Loucy (cell line): ENCODE data around the gene RAB3GAP1.
"Not testable (repeated sequence)": the region's sequence is repeated elsewhere in the genome, so short reads cannot be mapped to it uniquely, and the experiment has no call there.

Source experiments
- H2AFZ ChIP-seq: fragments of 200-600 bp; sonication (generic); 2 replicates; pipeline ENCODE4 v1.6.0; 2016; ENCODE audit warnings: antibody characterized with exemption, mild to moderate bottlenecking, low read length, moderate library complexity
- H3F3A ChIP-seq: fragments of 200-600 bp; 2 replicates; pipeline ENCODE4 v1.6.0; 2016; ENCODE audit warnings: antibody characterized with exemption, low read depth, mild to moderate bottlenecking
- H3K27me3 ChIP-seq: fragments of 200-600 bp; sonication (generic); 2 replicates; pipeline ENCODE4 v1.6.1; 2014; ENCODE audit warnings: low read length, mild to moderate bottlenecking; ENCODE audit not compliant: insufficient read depth, poor library complexity, severe bottlenecking
- H3K36me3 ChIP-seq: fragments of 200-600 bp; sonication (generic); 2 replicates; pipeline ENCODE4 v1.6.1; 2016; ENCODE audit warnings: low read length; ENCODE audit not compliant: insufficient read depth
- H3K4me1 ChIP-seq: fragments of 200-600 bp; sonication (generic); 2 replicates; pipeline ENCODE4 v1.5.1; 2014; ENCODE audit warnings: low read length, mild to moderate bottlenecking; ENCODE audit not compliant: insufficient read depth, poor library complexity, severe bottlenecking
- H3K4me2 ChIP-seq: fragments of 200-600 bp; sonication (generic); 2 replicates; pipeline ENCODE4 v1.6.0; 2014; ENCODE audit warnings: antibody characterized with exemption, low read length, low read depth, mild to moderate bottlenecking; ENCODE audit not compliant: poor library complexity, severe bottlenecking
- H3K4me3 ChIP-seq: fragments of 200-600 bp; sonication (generic); 2 replicates; pipeline ENCODE4 v1.5.1; 2014; ENCODE audit warnings: low read length, mild to moderate bottlenecking, mixed read lengths; ENCODE audit not compliant: poor library complexity, severe bottlenecking
- H3K79me2 ChIP-seq: fragments of 200-600 bp; sonication (generic); 2 replicates; pipeline ENCODE4 v1.6.1; 2014; ENCODE audit warnings: low read length; ENCODE audit not compliant: insufficient read depth
- H3K9ac ChIP-seq: fragments of 200-600 bp; sonication (generic); 2 replicates; pipeline ENCODE4 v1.6.0; 2014; ENCODE audit warnings: mild to moderate bottlenecking, low read depth, low read length, moderate library complexity; ENCODE audit not compliant: poor library complexity, severe bottlenecking
- H3K9me2 ChIP-seq: fragments of 200-600 bp; sonication (generic); replicated peaks from 2 replicates; pipeline ENCODE4 v1.6.1; 2016; ENCODE audit warnings: low read depth, low read length, mixed read lengths
- H3K9me3 ChIP-seq: fragments of 200-600 bp; sonication (generic); 2 replicates; pipeline ENCODE4 v1.6.1; 2014; ENCODE audit warnings: mild to moderate bottlenecking, antibody characterized with exemption, low read length, low read depth; ENCODE audit not compliant: insufficient read depth
- H4K20me1 ChIP-seq: fragments of 200-600 bp; sonication (generic); 2 replicates; pipeline ENCODE4 v1.6.0; 2014; ENCODE audit warnings: antibody characterized with exemption, low read length, mild to moderate bottlenecking; ENCODE audit not compliant: insufficient read depth, poor library complexity, severe bottlenecking
- EZH2phosphoT487 ChIP-seq: fragments of 200-600 bp; IDR thresholded peaks from 2 replicates; pipeline ENCODE4 v1.6.1; 2018; ENCODE audit warnings: antibody characterized with exemption, mild to moderate bottlenecking, moderate library complexity, borderline replicate concordance
- TF ChIP-seq, protein P1 (sequence below): fragments of 200-600 bp; sonication (generic); conservative IDR thresholded peaks from 2 replicates; pipeline ENCODE4 v1.5.1; 2014; ENCODE audit warnings: mild to moderate bottlenecking, antibody characterized with exemption, low read length

The RAB3GAP1 gene

DNA sequence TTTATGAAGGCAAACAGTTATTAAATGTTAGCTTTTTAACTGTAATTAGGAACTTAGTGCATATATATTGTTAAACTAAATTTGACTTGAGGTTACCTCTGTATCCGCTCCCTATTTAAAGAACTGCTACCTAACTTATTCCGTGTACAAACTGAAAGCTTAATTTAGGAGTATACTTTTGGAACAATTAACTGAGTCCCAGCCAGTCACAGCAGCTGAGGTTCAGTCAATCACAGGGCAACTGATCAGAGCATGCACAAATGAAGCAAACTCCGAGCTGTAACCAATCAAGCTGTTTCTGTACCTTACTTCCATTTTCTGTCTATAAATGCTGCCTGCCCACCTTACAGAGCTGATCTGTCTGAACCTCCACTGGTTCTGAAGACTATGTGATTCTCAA lies 61.2 kb downstream of the RAB3GAP1 start:
- no peaks in the 10 kb centered on the region for H3K79me2 ChIP-seq

DNA sequence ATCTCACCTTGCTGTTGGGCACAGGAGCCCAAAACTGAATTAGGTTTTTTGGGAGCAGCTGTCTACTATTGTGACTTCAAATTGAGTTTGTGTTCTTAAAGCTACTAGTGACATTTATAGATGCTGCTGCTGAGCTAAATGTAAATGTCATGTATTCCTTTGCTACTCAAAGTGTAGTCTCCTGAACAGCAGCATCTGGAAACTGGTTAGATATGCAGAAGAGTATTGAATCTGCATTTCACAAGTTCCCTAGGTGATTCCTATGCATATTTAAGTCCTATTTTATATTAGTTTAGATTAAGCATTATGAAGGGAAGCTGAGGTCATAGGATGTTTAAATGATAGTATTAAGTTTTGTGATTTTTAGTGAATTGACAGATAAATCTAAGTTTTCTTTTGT lies 67.5 kb downstream of the RAB3GAP1 start:
- Histone ChIP-seq H3F3A (no peaks in the 10 kb centered on the region), H3K79me2 (no peaks in the 10 kb centered on the region), H3K9me3 (no peaks in the 10 kb centered on the region), H3K27me3 (no peaks in the 10 kb centered on the region), H2AFZ (no peak overlapping the region), H3K4me1 (no peaks in the 10 kb centered on the region), H3K36me3 (peaks cover 26% of the 10 kb centered on the region; the same call in 1 of the 2 replicates), H3K4me3 (no peak overlapping the region), H3K9ac (no peak overlapping the region), H4K20me1 (no peaks in the 10 kb centered on the region), H3K4me2 (no peak overlapping the region), H3K9me2 (no peaks in the 10 kb centered on the region)
- TF ChIP-seq, protein P1, sequence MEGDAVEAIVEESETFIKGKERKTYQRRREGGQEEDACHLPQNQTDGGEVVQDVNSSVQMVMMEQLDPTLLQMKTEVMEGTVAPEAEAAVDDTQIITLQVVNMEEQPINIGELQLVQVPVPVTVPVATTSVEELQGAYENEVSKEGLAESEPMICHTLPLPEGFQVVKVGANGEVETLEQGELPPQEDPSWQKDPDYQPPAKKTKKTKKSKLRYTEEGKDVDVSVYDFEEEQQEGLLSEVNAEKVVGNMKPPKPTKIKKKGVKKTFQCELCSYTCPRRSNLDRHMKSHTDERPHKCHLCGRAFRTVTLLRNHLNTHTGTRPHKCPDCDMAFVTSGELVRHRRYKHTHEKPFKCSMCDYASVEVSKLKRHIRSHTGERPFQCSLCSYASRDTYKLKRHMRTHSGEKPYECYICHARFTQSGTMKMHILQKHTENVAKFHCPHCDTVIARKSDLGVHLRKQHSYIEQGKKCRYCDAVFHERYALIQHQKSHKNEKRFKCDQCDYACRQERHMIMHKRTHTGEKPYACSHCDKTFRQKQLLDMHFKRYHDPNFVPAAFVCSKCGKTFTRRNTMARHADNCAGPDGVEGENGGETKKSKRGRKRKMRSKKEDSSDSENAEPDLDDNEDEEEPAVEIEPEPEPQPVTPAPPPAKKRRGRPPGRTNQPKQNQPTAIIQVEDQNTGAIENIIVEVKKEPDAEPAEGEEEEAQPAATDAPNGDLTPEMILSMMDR = no peak
- TF ChIP-seq EZH2phosphoT487 = no peak

More for the DNA sequence above, 61.2 kb downstream of the RAB3GAP1 start:
- Histone ChIP-seq H3K36me3 (peaks cover 25% of the 10 kb centered on the region; the same call in 1 of the 2 replicates), H3K27me3 (no peaks in the 10 kb centered on the region), H3K4me3 (no peak overlapping the region), H3K4me1 (no peaks in the 10 kb centered on the region), H3K9me2 (no peaks in the 10 kb centered on the region), H3F3A (no peaks in the 10 kb centered on the region; the same call in 1 of the 2 replicates), H3K9me3 (no peaks in the 10 kb centered on the region), H2AFZ (no peak overlapping the region), H4K20me1 (no peaks in the 10 kb centered on the region), H3K4me2 (no peak overlapping the region), H3K9ac (no peak overlapping the region)
- TF ChIP-seq, protein P1 = no peak
- no peak for TF ChIP-seq EZH2phosphoT487

- H3F3A ChIP-seq = no peaks in the 10 kb centered on the region
- no peak overlapping the region for H3K4me3 ChIP-seq
- H3K79me2 ChIP-seq = no peaks in the 10 kb centered on the region
- no peak overlapping the region for H2AFZ ChIP-seq
- H3K9ac ChIP-seq = no peak overlapping the region
- H3K36me3 ChIP-seq = peaks cover 33% of the 10 kb centered on the region; the same call in 1 of the 2 replicates
- H3K9me2 ChIP-seq = no peaks in the 10 kb centered on the region
- H3K4me1 ChIP-seq = no peaks in the 10 kb centered on the region
- no peaks in the 10 kb centered on the region for H3K9me3 ChIP-seq
- TF ChIP-seq, protein P1 = no peak
- TF ChIP-seq EZH2phosphoT487 = no peak
- H4K20me1 ChIP-seq = no peaks in the 10 kb centered on the region
- no peaks in the 10 kb centered on the region for H3K27me3 ChIP-seq
- no peak overlapping the region for H3K4me2 ChIP-seq
Measured at GRCh38 chr2:135121016-135121657, 69.0 kb downstream of the RAB3GAP1 start.

- not testable (repeated sequence) for H3K4me3 ChIP-seq, H3K4me1 ChIP-seq, H4K20me1 ChIP-seq, H3F3A ChIP-seq, H3K27me3 ChIP-seq, H2AFZ ChIP-seq, H3K9me2 ChIP-seq, H3K79me2 ChIP-seq, H3K9ac ChIP-seq, H3K4me2 ChIP-seq, H3K9me3 ChIP-seq
- H3K36me3 ChIP-seq = peaks cover 34% of the 10 kb centered on the region; the same call in 1 of the 2 replicates
Measured at GRCh38 chr2:135121658-135122039, 69.6 kb downstream of the RAB3GAP1 start.
